HEK293 (cell line): Measurements from ENCODE around the gene SZT2.

ENCODE experiments used
- CTCF ChIP-seq: fragments of 450-650 bp; formaldehyde crosslinking; IDR thresholded peaks from 2 replicates; pipeline ENCODE4 v1.5.1; 2016; ENCODE audit warnings: missing biosample characterization, missing genetic modification characterization
- KLF7 ChIP-seq: fragments of 450-650 bp; formaldehyde crosslinking; IDR thresholded peaks from 2 replicates; pipeline ENCODE4 v1.5.1; 2016; ENCODE audit warnings: missing biosample characterization, missing genetic modification characterization, borderline replicate concordance
- ZNF768 ChIP-seq: fragments of 450-650 bp; formaldehyde crosslinking; IDR thresholded peaks from 2 replicates; pipeline ENCODE4 v1.5.1; 2018; ENCODE audit warnings: missing biosample characterization, mild to moderate bottlenecking, missing genetic modification characterization

- TF ChIP-seq CTCF (tag by site-specific recombination) (no peak), KLF7 (no peak), ZNF768 (tag by site-specific recombination) (no peak)
Measured at GRCh38 chr1:43349594-43350306, 39.9 kb upstream of the SZT2 start.
